Erythroblast (primary cell): ENCODE data around the gene ACAP3.

ENCODE experiments used
- DNase-seq, 2 experiments: peaks; one replicate each; lab custom pipeline; 2025; lab: John Stamatoyannopoulos, UW
- GATA1 ChIP-seq: IDR thresholded peaks from 2 replicates; pipeline ENCODE4 v1.6.1; 2011; ENCODE audit warnings: low read depth, mild to moderate bottlenecking, control low read depth, low read length, moderate library complexity
- POLR2A ChIP-seq: IDR thresholded peaks from 2 replicates; pipeline ENCODE4 v1.6.1; 2011; ENCODE audit warnings: mild to moderate bottlenecking, low read length

ACAP3 gene

DNA sequence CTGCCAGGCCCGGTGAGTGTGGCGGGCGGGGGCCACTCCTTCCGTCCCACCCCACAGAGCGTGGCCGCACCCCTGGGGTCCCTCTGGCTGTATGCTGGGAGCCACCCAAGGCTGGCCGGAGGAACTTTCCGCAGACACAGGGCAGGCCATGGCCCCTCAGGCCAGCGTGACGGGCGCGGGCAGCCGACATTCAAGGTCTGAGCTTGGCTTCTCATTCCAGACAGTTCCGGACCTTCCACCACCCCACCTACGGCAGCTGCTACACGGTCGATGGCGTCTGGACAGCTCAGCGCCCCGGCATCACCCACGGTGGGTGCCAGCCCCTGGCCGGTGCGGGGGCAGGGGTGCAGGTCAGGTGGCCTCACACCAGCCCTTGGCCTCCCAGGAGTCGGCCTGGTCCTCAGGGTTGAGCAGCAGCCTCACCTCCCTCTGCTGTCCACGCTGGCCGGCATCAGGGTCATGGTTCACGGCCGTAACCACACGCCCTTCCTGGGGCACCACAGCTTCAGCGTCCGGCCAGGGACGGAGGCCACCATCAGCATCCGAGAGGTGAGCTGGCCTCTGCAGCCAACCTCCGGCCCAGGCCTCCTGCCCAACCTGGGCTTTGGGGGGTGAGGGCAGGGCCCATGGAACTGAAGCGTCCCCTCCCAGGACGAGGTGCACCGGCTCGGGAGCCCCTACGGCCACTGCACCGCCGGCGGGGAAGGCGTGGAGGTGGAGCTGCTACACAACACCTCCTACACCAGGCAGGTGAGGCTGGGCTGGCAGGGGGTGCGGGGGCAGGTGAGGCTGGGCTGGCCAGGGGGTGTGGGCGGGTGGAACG lies 20.2 kb downstream of the ACAP3 start:
- no peak for DNase-seq
- TF ChIP-seq POLR2A (no peak), GATA1 (no peak)

DNA sequence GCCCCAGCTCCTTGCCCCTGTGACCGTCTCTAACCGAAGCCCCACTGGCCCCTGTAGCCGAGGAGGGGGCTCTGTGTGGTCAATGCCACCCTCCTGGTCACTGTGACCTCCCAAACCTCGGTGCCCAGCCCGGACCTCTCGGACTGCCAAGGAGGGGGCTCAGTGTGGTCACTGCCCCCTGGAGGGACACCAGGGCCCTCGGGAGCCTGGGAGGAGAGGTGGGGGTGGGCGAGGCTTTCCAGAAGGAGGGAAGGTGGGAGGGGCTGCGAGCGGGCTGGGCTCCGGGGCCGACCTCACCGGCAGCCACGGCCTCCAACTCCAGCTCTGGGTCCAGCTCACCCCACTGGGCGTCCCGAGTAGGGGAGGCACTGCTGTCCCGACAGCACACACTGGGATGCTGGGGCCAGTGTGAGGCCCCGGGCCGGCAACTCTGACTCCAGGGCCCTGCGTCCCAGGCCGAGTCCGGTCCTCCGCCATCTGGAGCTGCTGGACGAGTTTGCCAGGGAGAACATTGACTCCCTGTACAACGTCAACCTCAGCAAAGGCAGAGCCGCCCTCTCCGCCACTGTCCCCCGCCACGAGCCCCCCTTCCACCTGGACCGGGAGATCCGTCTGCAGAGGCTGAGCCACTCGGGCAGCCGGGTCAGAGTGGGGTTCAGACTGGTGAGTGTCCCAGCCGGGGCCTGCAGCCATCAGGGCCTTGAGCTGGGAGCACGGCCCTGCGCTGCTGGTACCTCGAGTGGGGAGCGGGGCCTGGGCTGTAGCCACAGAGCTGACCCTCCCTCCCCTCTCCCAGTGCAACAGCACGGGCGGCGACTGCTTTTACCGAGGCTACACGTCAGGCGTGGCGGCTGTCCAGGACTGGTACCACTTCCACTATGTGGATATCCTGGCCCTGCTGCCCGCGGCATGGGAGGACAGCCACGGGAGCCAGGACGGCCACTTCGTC lies 21.1 kb downstream of the ACAP3 start:
- no peak for TF ChIP-seq POLR2A
- DNase-seq = no peak

DNA sequence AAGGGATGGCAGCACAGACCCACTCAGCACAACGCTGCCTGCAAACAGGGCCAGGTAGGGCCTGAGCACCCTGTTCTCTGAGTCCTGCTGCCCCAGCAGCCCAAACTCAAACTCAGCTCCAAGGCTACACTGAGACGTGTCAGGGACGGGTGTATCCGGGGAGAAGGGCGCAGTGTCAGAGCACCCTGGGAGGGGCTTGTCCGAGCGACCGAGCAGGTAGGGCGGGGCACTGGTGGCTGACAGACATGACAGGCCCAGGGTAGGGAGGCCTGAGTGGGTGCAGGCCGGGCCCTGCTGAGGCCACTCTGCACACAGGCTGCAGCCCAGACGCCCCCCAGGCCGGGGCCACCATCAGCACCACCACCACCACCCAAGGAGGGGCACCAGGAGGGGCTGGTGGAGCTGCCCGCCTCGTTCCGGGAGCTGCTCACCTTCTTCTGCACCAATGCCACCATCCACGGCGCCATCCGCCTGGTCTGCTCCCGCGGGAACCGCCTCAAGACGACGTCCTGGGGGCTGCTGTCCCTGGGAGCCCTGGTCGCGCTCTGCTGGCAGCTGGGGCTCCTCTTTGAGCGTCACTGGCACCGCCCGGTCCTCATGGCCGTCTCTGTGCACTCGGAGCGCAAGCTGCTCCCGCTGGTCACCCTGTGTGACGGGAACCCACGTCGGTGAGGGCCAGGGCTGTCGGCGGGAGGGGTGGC lies 22.0 kb downstream of the ACAP3 start:
- no peak for DNase-seq
- TF ChIP-seq GATA1 (no peak), POLR2A (no peak)

DNA sequence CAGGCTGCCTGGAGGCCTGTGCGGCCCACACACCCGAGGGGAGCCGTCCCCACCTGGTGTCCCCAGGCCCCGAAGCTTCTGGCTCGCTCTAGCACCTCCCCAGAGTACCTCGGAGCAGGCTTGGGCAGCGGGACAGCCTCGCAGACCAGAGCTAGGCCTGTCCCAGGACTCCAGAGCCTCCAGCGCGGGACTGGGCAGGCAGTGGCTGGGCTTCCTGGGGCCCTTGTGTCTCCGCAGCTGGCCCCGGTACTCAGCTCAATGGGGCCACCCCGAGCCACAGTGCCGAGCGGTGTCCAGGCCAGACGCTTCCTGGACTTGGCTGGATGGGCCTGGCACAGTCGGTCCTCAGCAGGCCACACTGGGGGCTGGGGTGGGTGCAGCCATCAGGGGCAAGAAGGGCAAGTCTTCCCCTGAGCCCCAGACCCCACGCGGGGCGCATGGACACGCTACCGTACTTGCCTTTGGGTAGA lies 22.6 kb downstream of the ACAP3 start:
- DNase-seq = no peak
- TF ChIP-seq POLR2A (no peak), GATA1 (no peak)

DNA sequence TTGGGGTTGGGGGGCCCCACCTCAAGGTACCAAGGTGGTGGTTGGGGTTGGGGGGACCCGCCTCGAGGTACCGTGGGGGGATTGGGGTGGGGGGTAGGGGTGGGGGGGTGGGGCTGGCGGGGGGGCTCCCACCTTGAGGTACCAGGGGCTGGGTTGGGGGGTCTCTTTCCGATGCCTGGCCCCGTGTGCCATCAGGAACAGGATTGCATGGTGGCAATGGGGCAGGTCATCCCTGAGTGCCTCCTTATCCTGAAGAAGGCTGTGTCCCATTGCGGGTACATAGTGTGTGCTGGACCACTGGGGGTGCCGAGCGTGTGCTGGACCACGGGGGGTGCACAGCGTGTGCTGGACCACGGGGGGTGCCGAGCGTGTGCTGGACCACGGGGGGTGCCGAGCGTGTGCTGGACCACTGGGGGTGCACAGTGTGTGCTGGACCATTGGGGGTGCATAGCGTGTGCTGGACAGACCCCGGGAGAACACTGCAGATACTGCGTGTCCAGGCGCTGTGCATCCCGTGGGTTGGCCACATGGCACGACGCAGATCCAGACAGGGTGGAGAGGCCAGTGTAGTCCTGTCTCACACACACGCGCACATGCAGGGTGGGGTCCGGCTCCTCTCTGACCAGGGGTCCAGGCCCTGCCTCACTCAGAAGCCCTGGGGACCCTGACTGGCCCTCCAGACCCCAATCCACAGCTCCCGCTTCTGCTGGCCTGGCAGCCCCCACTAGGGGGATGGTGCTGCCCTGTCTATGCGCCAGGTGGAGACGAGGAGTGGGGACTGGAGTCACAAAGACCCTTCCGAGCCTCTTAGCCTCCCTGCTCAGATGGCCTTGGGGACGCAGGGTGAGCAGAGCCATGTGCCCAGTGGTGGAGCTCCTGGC lies 23.3 kb downstream of the ACAP3 start:
- TF ChIP-seq GATA1 (no peak), POLR2A (no peak)
- no peak for DNase-seq

DNA sequence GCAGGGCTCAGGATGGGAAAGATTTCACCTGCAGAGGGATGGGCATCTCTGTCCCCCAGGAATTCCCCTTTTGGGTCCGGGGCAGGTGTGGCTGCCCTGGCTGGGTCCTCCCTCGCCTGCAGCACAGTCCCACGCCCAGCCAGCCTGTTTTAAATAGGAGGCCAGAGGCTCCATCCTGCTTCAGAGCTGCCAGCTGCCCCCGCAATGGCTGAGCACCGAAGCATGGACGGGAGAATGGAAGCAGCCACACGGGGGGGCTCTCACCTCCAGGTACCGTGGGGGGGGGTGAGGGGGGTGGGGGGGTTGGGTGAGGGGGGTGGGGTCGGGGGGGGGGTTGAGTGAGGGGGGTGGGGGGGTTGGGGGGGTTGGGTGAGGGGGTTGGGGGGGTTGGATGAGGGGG lies 23.9 kb downstream of the ACAP3 start:
- no peak for TF ChIP-seq POLR2A
- no peak for TF ChIP-seq GATA1
- peak; percentile 14 to 42 for DNase-seq

DNA sequence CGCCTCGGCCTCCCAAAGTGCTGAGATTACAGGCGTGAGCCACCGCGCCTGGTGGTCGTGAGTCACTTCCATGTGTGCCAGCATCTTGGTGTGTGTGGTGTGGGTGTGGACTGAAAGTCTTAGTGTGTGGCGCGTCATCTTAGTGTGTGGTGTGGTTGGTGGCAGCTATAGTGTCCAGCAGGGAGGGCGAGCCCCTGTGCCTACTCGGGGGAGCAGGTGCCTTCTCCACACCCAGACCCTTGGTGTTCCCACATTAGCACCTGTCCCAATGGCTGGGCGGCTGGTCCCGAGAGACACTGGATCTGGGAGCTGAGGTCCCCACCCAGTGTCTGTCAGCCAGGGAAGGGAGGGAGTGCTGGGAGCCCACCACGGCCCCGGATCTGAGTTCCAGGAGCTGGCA lies 24.7 kb downstream of the ACAP3 start:
- DNase-seq = no peak

DNA sequence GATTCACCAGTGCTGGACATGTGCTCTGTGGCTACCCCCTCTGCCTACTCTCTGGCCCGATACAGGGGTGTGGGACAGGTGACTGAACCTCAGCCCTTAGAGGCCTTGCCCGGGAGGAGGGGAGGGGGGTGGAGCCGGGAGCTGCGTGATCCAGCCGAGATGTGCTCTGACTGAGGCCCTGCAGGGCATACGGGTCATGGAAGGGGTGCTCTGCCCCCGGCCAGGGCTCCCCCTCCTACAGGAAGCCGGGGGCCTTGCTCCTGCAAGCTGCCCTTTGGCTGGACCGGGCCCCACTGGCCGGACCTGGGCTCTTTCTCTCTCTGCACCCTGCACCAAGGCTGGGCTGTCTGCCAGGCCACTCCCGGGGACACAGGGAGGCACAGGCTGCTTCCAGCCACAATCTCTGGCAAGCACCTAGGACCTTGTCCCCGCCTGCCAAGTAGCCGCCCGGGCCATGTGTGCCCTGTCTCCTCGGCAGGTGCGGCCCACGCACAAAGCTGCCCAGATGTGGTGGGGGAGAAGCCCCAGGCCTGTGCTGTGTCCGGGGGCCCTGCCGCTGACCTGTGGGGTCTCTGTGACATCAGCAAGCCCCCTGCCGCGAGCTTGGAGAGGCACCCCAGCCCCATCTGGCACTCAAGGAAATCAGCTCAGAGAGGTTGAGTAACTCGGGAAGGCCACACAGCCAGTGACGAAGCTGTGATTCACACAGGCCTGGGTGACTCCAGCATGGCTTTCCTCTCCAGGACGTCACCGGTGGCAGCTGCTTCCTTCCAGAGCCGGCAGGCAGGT lies 26.0 kb downstream of the ACAP3 start:
- TF ChIP-seq POLR2A (no peak), GATA1 (no peak)
- DNase-seq = no peak

More for the DNA sequence above, 24.7 kb downstream of the ACAP3 start:
- TF ChIP-seq POLR2A (no peak), GATA1 (no peak)

DNA sequence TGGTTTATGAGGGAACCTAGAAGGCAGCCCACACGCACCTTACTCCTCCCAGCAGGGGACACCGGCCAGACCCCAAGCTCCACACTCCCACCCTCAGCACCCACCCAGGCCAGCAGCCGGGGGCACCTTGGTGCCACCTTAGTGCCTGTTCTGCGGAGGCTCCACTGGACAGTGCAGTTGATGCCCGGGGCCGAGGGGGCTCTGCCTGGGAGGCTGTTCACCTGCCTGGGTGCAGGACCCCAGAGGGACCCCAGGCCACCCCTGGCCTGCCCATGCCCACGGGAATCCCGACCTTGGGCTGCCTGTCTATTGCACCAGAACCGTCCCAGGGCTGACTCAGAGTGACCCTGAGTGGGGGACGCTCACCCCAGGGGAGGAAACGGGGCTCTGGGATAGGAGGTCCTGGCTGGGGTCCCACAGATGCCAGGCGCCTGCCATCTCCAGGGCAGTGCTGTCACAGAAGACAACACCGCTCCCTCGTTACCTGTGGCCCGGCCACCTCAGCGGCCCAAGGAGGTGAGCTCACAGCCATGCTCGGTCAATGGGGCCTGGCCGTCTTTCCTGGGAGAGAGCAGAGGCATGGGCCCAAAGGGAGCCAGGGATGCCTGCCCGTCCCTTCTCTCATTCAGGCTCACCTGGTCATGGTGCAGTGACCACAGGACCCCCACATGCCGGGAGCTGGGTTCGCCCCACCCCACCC lies 26.8 kb downstream of the ACAP3 start:
- DNase-seq = no peak

DNA sequence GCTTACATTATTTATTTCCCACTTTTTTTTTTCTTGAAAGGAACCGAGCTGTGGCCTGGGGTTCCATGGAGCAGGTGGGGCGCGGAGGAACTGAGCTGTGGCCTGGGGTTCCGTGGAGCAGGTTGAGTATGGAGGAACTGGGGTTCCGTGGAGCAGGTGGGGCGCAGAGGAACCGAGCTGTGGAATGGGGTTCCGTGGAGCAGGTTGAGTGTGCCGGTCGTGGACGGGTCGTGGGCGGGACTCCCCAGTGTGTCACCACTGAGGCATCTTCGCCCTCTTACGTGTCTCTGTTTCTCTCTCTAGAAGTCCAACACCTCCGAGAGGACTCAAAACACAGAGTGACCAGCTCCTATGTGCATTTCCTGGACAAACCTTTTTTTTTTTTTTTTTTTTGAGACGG lies 28.7 kb downstream of the ACAP3 start:
- DNase-seq = no peak
- TF ChIP-seq GATA1 (no peak), POLR2A (no peak)

More for the DNA sequence above, 26.8 kb downstream of the ACAP3 start:
- TF ChIP-seq POLR2A (no peak), GATA1 (no peak)

DNA sequence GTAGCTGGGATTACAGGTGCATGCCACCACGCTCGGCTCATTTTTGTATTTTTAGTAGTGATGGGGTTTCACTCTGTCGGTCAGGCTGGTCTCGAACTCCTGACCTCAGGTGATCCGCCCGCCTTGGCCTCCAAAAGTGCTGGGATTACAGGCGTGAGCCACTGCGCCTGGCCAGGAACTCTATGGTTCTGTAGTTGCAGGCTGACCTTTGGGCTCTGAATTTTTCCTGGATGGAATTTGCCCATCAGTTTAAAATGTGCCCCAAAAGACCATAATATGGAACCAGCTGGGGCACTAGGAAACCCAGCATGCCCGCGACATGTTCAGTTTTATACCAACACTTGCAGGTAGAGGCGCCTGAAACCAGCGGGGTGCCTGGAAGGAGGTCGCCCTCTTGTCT lies 29.1 kb downstream of the ACAP3 start:
- TF ChIP-seq POLR2A (no peak), GATA1 (no peak)
- no peak for DNase-seq
